SK-N-MC (cell line): Measurements from ENCODE around the gene SH2D2A.
"Not testable (repeated sequence)": the region's sequence is repeated elsewhere in the genome, so short reads cannot be mapped to it uniquely, and the experiment has no call there.

Experiments used
- DNase-seq: peaks from one replicate; pipeline ENCODE4 v3.0.0-alpha.2; 2011; ENCODE audit warnings: low read depth, low spot score
- H3K27ac ChIP-seq: fragments of 200-600 bp; sonication (generic); 2 replicates; pipeline ENCODE4 v1.5.1; 2016; ENCODE audit warnings: mixed run types
- H3K36me3 ChIP-seq: fragments of 200-600 bp; sonication (generic); 2 replicates; pipeline ENCODE4 v1.6.1; 2017; ENCODE audit warnings: antibody characterized with exemption, low read length, mixed read lengths; ENCODE audit not compliant: insufficient read depth
- H3K4me3 ChIP-seq: fragments of 200-600 bp; sonication (generic); 2 replicates; pipeline ENCODE4 v1.5.1; 2016
- H3K9ac ChIP-seq: fragments of 200-600 bp; sonication (generic); 2 replicates; pipeline ENCODE4 v1.8.0; 2017; ENCODE audit warnings: mixed run types, mixed read lengths; ENCODE audit not compliant: insufficient read length
- H3K9me3 ChIP-seq: fragments of 200-600 bp; sonication (generic); 2 replicates; pipeline ENCODE4 v1.6.1; 2017; ENCODE audit warnings: low read depth, mild to moderate bottlenecking, antibody characterized with exemption, low read length, moderate library complexity, mixed read lengths
- EZH2 ChIP-seq: fragments of 200-600 bp; sonication (generic); IDR thresholded peaks from one replicate; pipeline ENCODE4 v1.6.1; 2017; ENCODE audit warnings: antibody characterized with exemption
- FOXP2 ChIP-seq: optimal IDR thresholded peaks from 2 replicates; pipeline ENCODE3; 2011; ENCODE audit warnings: mild to moderate bottlenecking, moderate library complexity; ENCODE audit not compliant: insufficient read depth; ENCODE audit errors: extremely low read length, control extremely low read depth
- POLR2AphosphoS5 ChIP-seq: IDR thresholded peaks from 2 replicates; pipeline ENCODE4 v1.6.1; 2012; ENCODE audit warnings: mild to moderate bottlenecking, low read depth, low read length, borderline replicate concordance

SH2D2A gene

DNA sequence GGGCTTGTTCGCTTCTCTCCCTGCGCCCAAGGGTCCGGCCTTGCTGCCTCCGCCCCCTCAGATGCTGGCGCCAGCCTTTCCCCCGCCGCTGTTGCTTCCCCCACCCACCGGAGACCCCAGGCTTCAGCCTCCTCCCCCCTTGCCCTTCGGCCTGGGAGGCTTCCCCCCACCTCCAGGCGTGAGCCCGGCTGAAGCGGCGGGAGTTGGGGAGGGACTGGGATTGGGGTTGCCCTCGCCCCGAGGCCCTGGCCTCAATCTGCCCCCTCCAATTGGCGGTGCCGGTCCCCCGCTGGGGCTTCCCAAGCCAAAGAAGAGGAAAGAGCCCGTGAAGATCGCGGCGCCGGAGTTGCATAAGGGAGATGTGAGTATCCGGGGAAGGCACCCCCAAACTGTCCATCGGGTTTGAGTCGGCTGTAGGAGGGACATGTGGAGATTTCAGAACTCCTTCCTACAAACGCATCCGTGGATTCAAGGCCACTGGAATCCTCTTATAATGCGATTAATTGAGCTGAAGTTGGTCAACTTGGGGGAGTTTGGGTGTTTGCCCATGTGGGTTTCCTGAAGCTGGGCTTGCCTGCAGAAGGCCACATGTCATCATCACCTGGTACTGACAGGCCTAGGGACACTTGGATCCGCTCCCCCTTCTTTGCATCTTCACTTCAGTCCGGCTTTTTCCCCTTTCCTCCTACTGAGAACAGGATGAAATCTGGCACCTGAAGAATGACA, 48.6 kb downstream of the SH2D2A start:
- Histone ChIP-seq H3K9me3 (no peaks in the 10 kb centered on the region), H3K4me3 (peak overlapping the region; percentile 84), H3K27ac (peak overlapping the region; percentile 86), H3K9ac (peak overlapping the region; percentile 98), H3K36me3 (peaks cover 28% of the 10 kb centered on the region)
- TF ChIP-seq POLR2AphosphoS5 (no peak), FOXP2 (no peak), EZH2 (no peak)
- no peak for DNase-seq

DNA sequence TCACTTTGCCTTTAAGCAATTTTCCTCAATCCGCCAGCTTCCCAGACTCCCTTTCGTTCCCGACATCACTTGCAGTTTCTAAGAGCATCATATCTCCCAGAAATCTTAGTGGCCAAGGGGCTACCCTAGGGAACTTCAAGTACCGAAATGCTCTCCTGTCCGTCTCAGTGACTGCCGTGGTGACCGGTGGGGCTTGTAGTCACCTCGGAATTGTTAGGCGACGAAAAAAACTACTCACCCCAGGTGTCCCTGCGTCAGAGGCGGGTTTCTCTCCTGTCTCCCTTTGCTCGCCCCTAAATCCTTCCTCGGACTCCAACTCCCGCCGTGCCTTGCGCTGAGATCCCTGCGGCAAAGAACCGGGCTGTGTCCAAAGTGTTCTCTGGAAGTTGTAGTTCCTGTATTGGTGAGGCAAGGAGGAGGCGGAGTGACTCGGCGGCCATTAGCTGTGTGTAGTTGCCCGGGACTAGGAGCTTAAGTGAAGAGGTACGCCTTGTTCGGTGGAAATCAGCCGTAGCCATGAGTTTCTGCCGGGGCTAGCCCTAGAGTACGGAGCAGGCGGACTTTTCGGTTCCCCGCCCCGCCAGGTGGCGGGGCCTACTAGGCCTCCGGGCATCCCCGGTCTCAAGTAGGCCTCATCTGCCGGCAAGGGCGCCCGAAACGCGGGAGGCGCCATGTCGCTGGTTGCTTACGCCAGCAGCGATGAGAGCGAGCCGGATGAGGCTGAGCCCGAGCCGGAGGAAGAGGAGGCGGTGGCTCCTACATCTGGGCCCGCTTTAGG, 49.4 kb downstream of the SH2D2A start, which contains the start of gene PRCC:
Gene PRCC, plus strand, starts transcription at position 435 of the 778 bp plus-strand sequence. Its CDS starts 237 bp downstream, at position 672.
- Histone ChIP-seq H3K9ac (peak within 1 kb of the TSS; percentile 98), H3K27ac (peak within 1 kb of the TSS; percentile 86), H3K9me3 (no peaks in the 10 kb centered on the region), H3K36me3 (peaks cover 21% of the 10 kb centered on the region), H3K4me3 (peak within 1 kb of the TSS; percentile 84)
- peak; percentile 100 for DNase-seq
- TF ChIP-seq POLR2AphosphoS5 (peak; percentile 63), EZH2 (no peak), FOXP2 (peak; percentile 69)

DNA sequence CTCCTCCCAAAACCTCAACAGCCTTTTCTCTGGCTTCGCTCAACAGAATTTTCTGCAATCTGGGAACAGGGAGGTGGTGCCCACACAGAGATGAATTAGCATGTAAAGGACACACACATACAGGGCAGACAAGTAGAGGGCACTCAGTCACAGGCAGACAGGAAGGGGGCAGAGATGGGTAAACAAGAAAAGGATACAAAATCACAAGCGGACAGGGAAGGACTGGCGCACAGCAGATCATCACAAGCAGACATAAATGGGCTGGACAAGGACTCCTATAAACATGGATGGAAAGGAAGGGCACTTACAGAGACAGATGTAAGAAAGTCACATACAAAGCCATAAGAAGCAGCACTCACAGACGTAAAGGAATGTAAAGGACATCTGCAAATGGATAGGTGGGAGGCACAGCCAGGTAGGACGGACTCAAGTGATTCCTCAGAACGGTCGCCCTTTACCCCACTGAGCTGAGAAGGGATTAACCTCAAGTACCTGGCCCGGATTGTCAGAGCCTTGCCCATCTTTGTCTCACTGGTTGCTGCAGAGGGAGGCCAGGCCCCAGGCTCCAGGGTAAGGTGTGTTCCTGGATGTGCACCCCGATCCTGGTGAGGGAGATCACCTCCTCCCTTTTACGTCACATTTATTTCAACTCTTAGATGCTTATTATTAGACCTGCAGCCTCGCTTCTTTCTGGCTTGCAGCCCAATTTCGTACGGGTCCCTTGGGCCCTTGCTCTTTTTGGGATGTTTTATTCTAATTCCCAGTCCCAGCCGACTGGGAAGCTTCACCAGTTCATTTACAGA, 50.1 kb downstream of the SH2D2A start:
- DNase-seq = no peak

DNA sequence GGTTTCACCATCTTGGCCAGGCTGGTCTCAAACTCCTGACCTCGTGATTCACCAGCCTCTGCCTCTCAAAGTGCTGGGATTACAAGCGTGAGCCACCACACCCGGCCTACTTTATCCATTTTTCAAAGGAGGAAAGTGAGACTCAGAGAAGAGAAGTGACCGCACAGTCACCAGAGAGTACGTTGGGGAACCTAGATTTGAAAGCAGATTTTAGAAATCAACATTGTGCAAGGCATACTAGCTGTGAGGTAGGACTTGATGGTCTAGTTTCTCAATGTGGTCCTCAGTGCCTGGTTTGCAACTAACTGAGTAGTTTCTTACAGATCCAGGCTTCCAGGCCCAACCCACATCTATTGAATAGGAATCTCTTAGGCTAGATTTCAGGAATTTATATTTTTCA, 51.0 kb downstream of the SH2D2A start:
- H3K36me3 ChIP-seq = peaks cover 10% of the 10 kb centered on the region
- no peak overlapping the region for H3K4me3 ChIP-seq
- no peaks in the 10 kb centered on the region for H3K9me3 ChIP-seq
- TF ChIP-seq POLR2AphosphoS5 (no peak), EZH2 (no peak)
- DNase-seq = no peak
- H3K9ac ChIP-seq = peak overlapping the region; percentile 98
- no peak overlapping the region for H3K27ac ChIP-seq

More for the DNA sequence above, 50.1 kb downstream of the SH2D2A start:
- H3K27ac ChIP-seq = peak overlapping the region; percentile 86
- no peaks in the 10 kb centered on the region for H3K9me3 ChIP-seq
- H3K36me3 ChIP-seq = peaks cover 18% of the 10 kb centered on the region
- TF ChIP-seq FOXP2 (no peak), POLR2AphosphoS5 (no peak), EZH2 (no peak)
- H3K9ac ChIP-seq = peak overlapping the region; percentile 98
- H3K4me3 ChIP-seq = peak overlapping the region; percentile 84

DNA sequence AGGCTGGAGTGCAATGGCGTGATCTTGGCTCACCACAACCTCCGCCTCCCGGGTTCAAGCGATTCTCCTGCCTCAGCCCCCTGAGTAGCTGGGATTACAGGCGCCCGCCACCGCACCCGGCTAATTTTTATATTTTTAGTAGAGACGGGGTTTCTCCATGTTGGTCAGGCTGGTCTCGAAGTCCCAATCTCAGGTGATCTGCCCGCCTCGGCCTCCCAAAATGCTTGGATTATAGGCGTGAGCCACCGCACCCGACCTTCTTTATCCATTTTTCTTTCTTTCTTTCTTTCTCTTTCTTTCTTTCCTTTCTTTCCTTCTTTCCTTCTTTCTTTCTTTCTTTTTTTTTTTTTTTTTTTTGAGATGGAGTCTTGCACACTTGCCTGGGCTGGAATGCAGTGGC, 51.5 kb downstream of the SH2D2A start:
- H3K36me3 ChIP-seq, H3K9ac ChIP-seq, H3K4me3 ChIP-seq, DNase-seq, H3K9me3 ChIP-seq, H3K27ac ChIP-seq: not testable (repeated sequence)

DNA sequence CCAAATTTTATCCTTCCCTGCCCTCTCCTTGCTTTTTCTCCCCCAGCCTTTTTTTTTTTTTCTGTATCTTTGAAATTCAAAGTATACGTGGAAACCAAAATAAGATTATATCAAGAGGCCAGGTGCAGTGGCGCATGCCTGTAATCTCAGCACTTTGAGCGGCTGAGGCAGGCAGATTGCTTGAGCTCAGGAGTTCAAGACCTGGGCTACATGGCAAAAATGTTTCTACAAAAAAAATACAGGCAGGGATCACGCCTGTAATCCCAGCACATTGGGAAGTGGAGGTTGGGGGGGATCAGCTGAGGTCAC, 55.9 kb downstream of the SH2D2A start:
- no peaks in the 10 kb centered on the region for H3K9me3 ChIP-seq
- H3K9ac ChIP-seq = no peak overlapping the region
- H3K27ac ChIP-seq = no peak overlapping the region
- H3K36me3 ChIP-seq = no peaks in the 10 kb centered on the region
- H3K4me3 ChIP-seq = no peak overlapping the region
- DNase-seq = no peak
- TF ChIP-seq POLR2AphosphoS5 (no peak), EZH2 (no peak), FOXP2 (no peak)

DNA sequence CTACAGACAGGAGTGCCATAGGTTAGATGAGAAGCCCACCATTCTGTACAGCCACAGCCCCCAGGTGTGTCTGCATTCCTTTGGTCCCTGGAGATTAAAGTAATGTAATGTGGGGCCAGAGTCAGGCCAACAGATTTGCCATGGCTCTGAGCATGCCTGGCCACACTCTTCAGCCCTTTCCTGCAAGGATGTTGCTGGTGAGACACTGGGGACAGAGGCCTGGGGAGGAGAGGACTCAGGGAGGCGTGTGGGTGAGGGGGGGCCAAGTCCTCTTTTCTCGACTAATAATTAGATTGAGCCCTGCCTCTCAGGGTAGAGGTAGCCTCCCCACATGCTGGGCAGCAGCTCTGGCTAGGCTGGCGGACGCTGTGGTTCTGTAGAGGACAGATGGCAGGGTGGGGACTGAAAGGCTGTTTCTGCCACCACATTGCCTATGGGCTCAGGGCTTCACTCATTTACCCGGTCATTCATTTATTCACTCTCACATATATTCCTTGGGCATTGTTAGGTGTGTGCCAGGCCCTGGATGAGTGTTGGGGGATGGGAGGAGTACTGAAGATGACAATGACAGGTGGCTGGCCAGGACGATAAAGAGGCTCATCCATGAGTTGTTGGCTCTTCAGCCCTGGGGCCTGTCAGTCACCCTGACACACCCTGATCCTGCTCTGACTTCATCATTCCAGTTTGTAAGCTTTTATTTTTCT, 56.4 kb downstream of the SH2D2A start:
- Histone ChIP-seq H3K36me3 (no peaks in the 10 kb centered on the region), H3K9me3 (no peaks in the 10 kb centered on the region), H3K9ac (no peak overlapping the region), H3K27ac (no peak overlapping the region), H3K4me3 (no peak overlapping the region)
- no peak for DNase-seq
- TF ChIP-seq FOXP2 = no peak

DNA sequence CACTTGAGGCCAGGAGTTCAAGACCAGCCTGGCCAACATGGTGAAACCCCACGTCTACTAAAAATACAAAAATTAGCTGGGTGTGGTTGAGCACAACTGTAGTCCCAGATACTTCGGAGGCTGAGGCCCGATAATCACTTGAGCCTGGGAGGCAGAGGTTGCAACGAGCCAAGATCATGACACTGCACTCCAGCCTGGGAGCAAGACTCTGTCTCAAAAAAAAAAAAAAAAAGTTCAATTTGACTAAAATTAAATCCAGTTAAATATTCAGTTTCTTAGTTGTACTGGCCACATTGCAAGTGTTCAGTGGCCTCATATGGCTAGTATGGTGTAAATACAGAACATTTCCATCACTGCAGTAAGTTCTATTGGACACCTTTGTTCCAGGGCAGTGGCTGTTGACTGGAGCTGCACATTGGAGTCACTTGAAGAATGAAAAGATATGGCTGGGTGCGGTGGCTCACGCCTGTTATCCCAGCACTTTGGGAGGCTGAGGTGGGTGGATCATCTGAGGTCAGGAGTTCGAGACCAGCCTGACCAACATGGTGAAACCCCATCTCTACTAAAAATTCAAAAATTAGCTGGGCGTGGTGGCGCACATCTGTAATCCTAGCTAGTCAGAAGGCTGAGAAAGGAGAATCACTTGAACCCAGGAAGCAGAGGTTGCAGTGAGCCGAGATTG, 58.9 kb downstream of the SH2D2A start:
- not testable (repeated sequence) for H3K27ac ChIP-seq, DNase-seq, H3K9ac ChIP-seq, H3K4me3 ChIP-seq, H3K9me3 ChIP-seq, H3K36me3 ChIP-seq
